ENCODE measurements around the gene KCNQ1. TPM values are rescaled to one million over a fixed set of nuclear protein-coding genes. Genes with fewer than 3 reads are reported as not detected.

KCNQ1 gene
- total RNA-seq, 1 experiment from 2014 or later: 10.7 TPM

GRCh38 chr11:2421996-2422395 is 22.8 kb upstream of the KCNQ1 start:
- DNase-seq (ENCODE audit: low read depth, low spot score) (no peak), ATAC-seq (no peak)
- Histone ChIP-seq H3K27me3 (ENCODE audit: insufficient read depth, low read length) (no peaks in the 10 kb centered on the region), H3K4me3 (replicated peaks in 1 of 2; ENCODE audit: low read depth in 1 of 2, low read length in 2 of 2) (no peak overlapping the region), H3K27ac (ENCODE audit: low read depth, low read length) (no peak overlapping the region), H3K9me3 (ENCODE audit: control insufficient read depth in 1 of 2, insufficient read depth in 1 of 2, low read depth in 1 of 2, low read length in 2 of 2) (no peaks in the 10 kb centered on the region), H3K79me2 (ENCODE audit: insufficient read depth, low read length) (no peaks in the 10 kb centered on the region), H3K36me3 (ENCODE audit: control insufficient read depth in 1 of 2, insufficient read depth in 2 of 2, low read length in 2 of 2) (no peaks in the 10 kb centered on the region), H3K9ac (ENCODE audit: low read length) (no peak overlapping the region), H3K4me2 (ENCODE audit: low read length) (no peak overlapping the region), H4K20me1 (ENCODE audit: insufficient read depth) (no peaks in the 10 kb centered on the region), H3K4me1 (ENCODE audit: control insufficient read depth in 1 of 2, insufficient read depth in 2 of 2, low read length in 2 of 2) (peaks cover 0 to 13% of the 10 kb centered on the region in 2 experiments; a peak in 2 of 4 replicates), H2AFZ (ENCODE audit: low read depth, low read length, poor library complexity, severe bottlenecking) (no peak overlapping the region), H3K9me2 (ENCODE audit: insufficient read depth) (no peaks in the 10 kb centered on the region)
- intact Hi-C loops (cut with micrococcal nuclease): no loop called here
- RAD21 ChIA-PET (ENCODE audit: low non-redundant PET in 1 of 2, low total read pairs in 2 of 2, uncharacterized antibody in 2 of 2, unreplicated experiment in 2 of 2): interaction anchor here (0.6 kb wide), 2 partner anchors 469 to 480 kb away, joined by 3 read pairs; a partner anchor contains a TSS
- POLR2A ChIA-PET: no interaction called here
- BruUV-seq (replicated peaks): no TSS peak
- TF ChIP-seq POLR2A (IDR thresholded peaks at IDR 0.05; ENCODE audit: borderline replicate concordance, extremely low read depth, insufficient read depth, insufficient read length) (no peak), ELF1 (IDR thresholded peaks at IDR 0.05; ENCODE audit: borderline replicate concordance, low read depth) (no peak)
- CTCF ChIA-PET: interaction anchor here (0.6 to 5.5 kb wide), 4 partner anchors 20 to 236 kb away, joined by 3 to 225 read pairs (median 34); partner anchors contain the start of gene TSSC4

GRCh38 chr11:2422461-2423156 is 22.2 kb upstream of the KCNQ1 start:
- H4K20me1 ChIP-seq (ENCODE audit: insufficient read depth): no peaks in the 10 kb centered on the region

More at GRCh38 chr11:2422461-2423156, 22.2 kb upstream of the KCNQ1 start:
- Histone ChIP-seq H3K36me3 (ENCODE audit: control insufficient read depth in 1 of 2, insufficient read depth in 2 of 2, low read length in 2 of 2) (no peaks in the 10 kb centered on the region), H2AFZ (ENCODE audit: low read depth, low read length, poor library complexity, severe bottlenecking) (no peak overlapping the region), H3K79me2 (ENCODE audit: insufficient read depth, low read length) (no peaks in the 10 kb centered on the region), H3K27me3 (ENCODE audit: insufficient read depth, low read length) (no peaks in the 10 kb centered on the region), H3K9ac (ENCODE audit: low read length) (no peak overlapping the region), H3K27ac (ENCODE audit: low read depth, low read length) (no peak overlapping the region), H3K4me1 (ENCODE audit: control insufficient read depth in 1 of 2, insufficient read depth in 2 of 2, low read length in 2 of 2) (peaks cover 0 to 13% of the 10 kb centered on the region in 2 experiments; a peak in 2 of 4 replicates), H3K4me2 (ENCODE audit: low read length) (no peak overlapping the region), H3K4me3 (replicated peaks in 1 of 2; ENCODE audit: low read depth in 1 of 2, low read length in 2 of 2) (no peak overlapping the region), H3K9me2 (ENCODE audit: insufficient read depth) (no peaks in the 10 kb centered on the region), H3K9me3 (ENCODE audit: control insufficient read depth in 1 of 2, insufficient read depth in 1 of 2, low read depth in 1 of 2, low read length in 2 of 2) (no peaks in the 10 kb centered on the region)
- BruUV-seq (replicated peaks): no TSS peak
- CTCF ChIA-PET: interaction anchor here (0.6 kb wide), 1 partner anchor 24 kb away, joined by 3 read pairs; no protein-coding TSS in a partner anchor
- RAD21 ChIA-PET (ENCODE audit: low non-redundant PET in 1 of 2, low total read pairs in 2 of 2, uncharacterized antibody in 2 of 2, unreplicated experiment in 2 of 2): interaction anchor here (0.6 kb wide), 2 partner anchors 469 to 479 kb away, joined by 3 read pairs; a partner anchor contains a TSS
- intact Hi-C loops (cut with micrococcal nuclease): no loop called here
- ATAC-seq: no peak
- no peak for DNase-seq (ENCODE audit: low read depth, low spot score)
- POLR2A ChIA-PET: no interaction called here
- no peak for TF ChIP-seq ELF1 (IDR thresholded peaks at IDR 0.05; ENCODE audit: borderline replicate concordance, low read depth)
- no peak for TF ChIP-seq MAX (IDR thresholded peaks at IDR 0.05)
- no peak for TF ChIP-seq ATF3 (IDR thresholded peaks at IDR 0.05)
- no peak for TF ChIP-seq POLR2A (IDR thresholded peaks at IDR 0.05; ENCODE audit: borderline replicate concordance, extremely low read depth, insufficient read depth, insufficient read length)
- no peak for TF ChIP-seq SRF (IDR thresholded peaks at IDR 0.05; ENCODE audit: low read depth)
- TF ChIP-seq EZH2 (IDR thresholded peaks at IDR 0.05): no peak
- no peak for TF ChIP-seq JUND (IDR thresholded peaks at IDR 0.05)
- TF ChIP-seq YY1 (IDR thresholded peaks at IDR 0.05; ENCODE audit: extremely low read depth, insufficient replicate concordance, low read depth, low read length): no peak
- no peak for TF ChIP-seq FOSL1 (IDR thresholded peaks at IDR 0.05; ENCODE audit: low read depth)
- TF ChIP-seq CBX3 (IDR thresholded peaks at IDR 0.05; ENCODE audit: low read depth): no peak
- TF ChIP-seq ZNF274 (IDR thresholded peaks at IDR 0.05; ENCODE audit: low read depth, low read length): no peak
- no peak for TF ChIP-seq EZH2phosphoT487 (IDR thresholded peaks at IDR 0.05; ENCODE audit: borderline replicate concordance)
- no peak for TF ChIP-seq POLR2AphosphoS5 (IDR thresholded peaks at IDR 0.05; ENCODE audit: low read depth, low read length)
- TF ChIP-seq REST (IDR thresholded peaks at IDR 0.05; ENCODE audit: low read depth): no peak
- TF ChIP-seq CEBPB (IDR thresholded peaks at IDR 0.05; ENCODE audit: low read depth): no peak
